Neural progenitor cell (in vitro differentiated cells): ENCODE data around the gene FAM131A.

Experiments used
- EZH2 ChIP-seq: fragments of 200-600 bp; sonication (generic); IDR thresholded peaks from 2 replicates; pipeline ENCODE4 v1.6.1; 2017; ENCODE audit warnings: antibody characterized with exemption, mild to moderate bottlenecking, moderate library complexity
- EZH2phosphoT487 ChIP-seq: fragments of 200-600 bp; sonication (generic); IDR thresholded peaks from 2 replicates; pipeline ENCODE4 v1.6.1; 2017; ENCODE audit warnings: antibody characterized with exemption
- TF ChIP-seq, protein P1 (sequence below): fragments of 200-600 bp; sonication (generic); IDR thresholded peaks from 2 replicates; pipeline ENCODE4 v1.5.1; 2017; ENCODE audit warnings: antibody characterized with exemption, mild to moderate bottlenecking

DNA sequence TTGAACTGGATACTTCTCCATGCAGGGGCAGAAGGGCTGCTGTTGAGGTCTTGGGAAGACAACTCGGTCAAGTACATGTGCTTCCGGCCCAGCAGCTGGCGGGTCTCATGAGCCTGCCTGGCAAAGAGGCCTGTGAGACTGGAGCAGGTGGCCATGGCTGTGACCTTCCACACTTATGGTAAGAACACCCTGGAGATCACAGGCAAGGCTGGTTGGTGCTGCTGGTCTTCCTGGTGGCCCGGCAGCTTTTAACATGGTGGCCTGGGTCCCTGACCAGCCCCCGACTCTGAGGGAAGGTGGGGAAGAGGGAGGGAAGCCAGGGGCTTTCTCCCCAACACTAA is 57.9 kb downstream of the FAM131A start:
- TF ChIP-seq, protein P1, sequence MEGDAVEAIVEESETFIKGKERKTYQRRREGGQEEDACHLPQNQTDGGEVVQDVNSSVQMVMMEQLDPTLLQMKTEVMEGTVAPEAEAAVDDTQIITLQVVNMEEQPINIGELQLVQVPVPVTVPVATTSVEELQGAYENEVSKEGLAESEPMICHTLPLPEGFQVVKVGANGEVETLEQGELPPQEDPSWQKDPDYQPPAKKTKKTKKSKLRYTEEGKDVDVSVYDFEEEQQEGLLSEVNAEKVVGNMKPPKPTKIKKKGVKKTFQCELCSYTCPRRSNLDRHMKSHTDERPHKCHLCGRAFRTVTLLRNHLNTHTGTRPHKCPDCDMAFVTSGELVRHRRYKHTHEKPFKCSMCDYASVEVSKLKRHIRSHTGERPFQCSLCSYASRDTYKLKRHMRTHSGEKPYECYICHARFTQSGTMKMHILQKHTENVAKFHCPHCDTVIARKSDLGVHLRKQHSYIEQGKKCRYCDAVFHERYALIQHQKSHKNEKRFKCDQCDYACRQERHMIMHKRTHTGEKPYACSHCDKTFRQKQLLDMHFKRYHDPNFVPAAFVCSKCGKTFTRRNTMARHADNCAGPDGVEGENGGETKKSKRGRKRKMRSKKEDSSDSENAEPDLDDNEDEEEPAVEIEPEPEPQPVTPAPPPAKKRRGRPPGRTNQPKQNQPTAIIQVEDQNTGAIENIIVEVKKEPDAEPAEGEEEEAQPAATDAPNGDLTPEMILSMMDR: no peak
- TF ChIP-seq EZH2 (no peak), EZH2phosphoT487 (no peak)
